Cardiac fibroblast (primary cell): Measurements from ENCODE around the gene BAD.

Experiments
- DNase-seq, 2 donors: peaks; one replicate each; pipeline versions ENCODE4 v3.0.0 to v3.0.0-alpha.2; 2010; ENCODE audit warnings: low read depth in 2 of 2
- H3K4me3 ChIP-seq, 2 donors: replicated peaks in 1 of 2; 1 replicate in 1 of 2; 2 replicates in 1 of 2; pipeline ENCODE4 v1.5.1; 2011; ENCODE audit warnings: low read depth in 2 of 2, low read length in 2 of 2, mild to moderate bottlenecking in 2 of 2, moderate library complexity in 1 of 2
- CTCF ChIP-seq: IDR thresholded peaks from one replicate; pipeline ENCODE4 v1.5.1; 2011; ENCODE audit warnings: low read depth, mild to moderate bottlenecking, low read length, inconsistent platforms

BAD gene

GRCh38 chr11:64220271-64220670 lies 64.2 kb downstream of the BAD start:
- TF ChIP-seq CTCF = no peak
- H3K4me3 ChIP-seq = no peak overlapping the region
- no peak for DNase-seq
